Ovary (tissue), 10 donors: ENCODE measurements around the gene PARD6B. TPM values are rescaled to one million over a fixed set of nuclear protein-coding genes. Genes with fewer than 3 reads are reported as not detected.

Experiments used
- DNase-seq, 5 donors: peaks; one replicate each; pipeline ENCODE4 v3.0.0-alpha.2; 2019 to 2020
- H3K27ac ChIP-seq, 2 donors: fragments of 200-600 bp; one replicate each; pipeline versions ENCODE4 v1.5.1 to v1.8.0; 2019 to 2022
- H3K27me3 ChIP-seq: fragments of 200-600 bp; one replicate; pipeline ENCODE4 v1.8.0; 2022
- H3K36me3 ChIP-seq: fragments of 200-600 bp; sonication (generic); one replicate; pipeline ENCODE4 v1.5.1; 2019
- H3K4me1 ChIP-seq: one replicate; pipeline ENCODE4 v1.8.1; 2013; ENCODE audit warnings: mild to moderate bottlenecking, moderate library complexity; ENCODE audit not compliant: insufficient read depth
- H3K4me3 ChIP-seq: fragments of 200-600 bp; sonication (generic); one replicate; pipeline ENCODE4 v1.5.1; 2017
- H3K9me3 ChIP-seq, 2 donors: fragments of 200-600 bp in 1 of 2; sonication (generic) in 1 of 2; one replicate each; pipeline versions ENCODE4 v1.5.1 to v1.8.1; 2013 to 2019; ENCODE audit warnings: mild to moderate bottlenecking in 1 of 2, moderate library complexity in 1 of 2
- CTCF ChIP-seq, 3 donors: fragments of 450-650 bp in 2 of 3; fragments of 200-600 bp in 1 of 3; IDR thresholded peaks; one replicate each; pipeline versions ENCODE4 v1.5.1 to v1.8.0; 2016 to 2022; ENCODE audit warnings: antibody characterized with exemption in 3 of 3, mild to moderate bottlenecking in 1 of 3
- EP300 ChIP-seq: sonication (generic); formaldehyde crosslinking; IDR thresholded peaks from one replicate; pipeline ENCODE4 v1.6.1; 2017; ENCODE audit warnings: antibody characterized with exemption
- POLR2A ChIP-seq: fragments of 450-650 bp; IDR thresholded peaks from one replicate; pipeline ENCODE4 v1.6.1; 2017; ENCODE audit warnings: antibody characterized with exemption, mild to moderate bottlenecking, moderate library complexity
- WGBS, 3 donors: extraction: QIAGEN DNeasy Blood & Tissue Kit in 1 of 3; methylation state at CpG; one replicate each; pipeline versions ENCODE4 v1.1.5 to v1.1.7; 2013 to 2017; 5-methylcytosine and 5-hydroxymethylcytosine counted together
- intact Hi-C, 4 donors: fragments of 100-400 bp; cut with DNase I; formaldehyde crosslinking; loops; one replicate each; pipeline versions ENCODE4 v1.11.0 to v1.15.1; 2022 to 2023
- long read RNA-seq, 3 donors: library from polyadenylated mRNA in 2 of 3; unstranded in 2 of 3; transcript quantifications; one replicate each; pipeline ENCODE4 v2.0.0 and lab custom pipeline, GENCODE V29; 2021 to 2026
- polyA plus RNA-seq, 2 donors: library from polyadenylated mRNA; stranded (reverse); fragments of 200-250 nt in 1 of 2; fragments of 350-450 nt in 1 of 2; fragmentation: Illumina TruSeq in 1 of 2; extraction: RNeasy Lipid Tissue Mini Kit (QIAGEN cat#74804) in 1 of 2; gene quantifications; one replicate each; pipeline ENCODE4 v1.2.3, GENCODE V29; 2013 to 2014
- total RNA-seq, 7 donors: library from RNA; depleted of rRNA in 2 of 7; stranded (reverse); fragments of >200 nt in 2 of 7; fragmentation: NEBNext Ultra II Directional in 3 of 7; extraction: Animal tissue kit (Norgen Biotek cat#: 25700) in 3 of 7; gene quantifications; one replicate each; pipeline versions ENCODE4 v1.1.0 to v1.2.4, GENCODE V29; 2016 to 2023
- donor health status: DM: no; HTN: no; CAD: no; lungs with moderate emphysema.
- donor health status: DM: no; HTN: no; CAD: no.
- donor health status: Bipolar disorder and iron deficiency.
- donor health status: DM: yes; HTN: yes; CAD: no.
- donor health status: DM: no; HTN: no; CAD: no.
- donor health status: DM: yes; HTN: yes; CAD: no.

The PARD6B gene
- total RNA-seq (10 to 100 TPM in 2 of 7 donors, 1 to 10 TPM in 5; 4.5 to 14.4 (median 8.5) TPM), polyA plus RNA-seq (1 to 10 TPM in 1 of 2 donors, under 1 TPM in 1; 0.91 to 1.0 TPM)
- long read RNA-seq, donor 1, full-length matches to known transcripts, result 1 of 6 reads
- long read RNA-seq, donor 1, partial matches to known transcripts, result 0 of 6 reads
- long read RNA-seq, donor 1, other reads (novel, unspliced or antisense), result 5 of 6 reads
- long read RNA-seq, donor 2, full-length matches to known transcripts, result 3 of 3 reads
- long read RNA-seq, donor 2, partial matches to known transcripts, result 0 of 3 reads
- long read RNA-seq, donor 2, other reads (novel, unspliced or antisense), result 0 of 3 reads
- long read RNA-seq, donor 3, full-length matches to known transcripts, result 3 of 3 reads
- long read RNA-seq, donor 3, partial matches to known transcripts, result 0 of 3 reads
- long read RNA-seq, donor 3, other reads (novel, unspliced or antisense), result 0 of 3 reads

- Histone ChIP-seq H3K9me3 (no peaks in the 10 kb centered on the region), H3K27ac (peak within 1 kb of the TSS; percentile 15 to 40), H3K4me1 (peaks cover 1% of the 10 kb centered on the region), H3K36me3 (no peaks in the 10 kb centered on the region), H3K27me3 (no peaks in the 10 kb centered on the region), H3K4me3 (peak within 1 kb of the TSS; percentile 60)
- WGBS, 3 donors, result 0 to 1% (median 1%) methylated on average over 56 to 114 of the region's 114 CpGs
- TF ChIP-seq EP300 (no peak), POLR2A (peak; percentile 21)
- intact Hi-C loops, result no loop called here
- peak; percentile 97 to 98 (median 98) for DNase-seq
Observed at GRCh38 chr20:50731055-50731929, at the start of gene PARD6B. PARD6B (plus strand) TSS chr20:50731580; CDS start chr20:50731787, 207 bp downstream.

GRCh38 chr20:50682065-50682464 is 49.3 kb upstream of the PARD6B start:
- no peak for DNase-seq
- 73 to 80% (median 75%) methylated on average over 4 of the region's 4 CpGs for WGBS, 3 donors
- intact Hi-C loops, result no loop called here
- no peaks in the 10 kb centered on the region for H3K27me3 ChIP-seq
- H3K4me1 ChIP-seq, result peaks cover 15% of the 10 kb centered on the region
- no peaks in the 10 kb centered on the region for H3K9me3 ChIP-seq
- no peak for TF ChIP-seq CTCF (IDR thresholded peaks at IDR 0.05)
- no peak for TF ChIP-seq POLR2A
- TF ChIP-seq EP300, result no peak
- H3K4me3 ChIP-seq, result no peak overlapping the region
- H3K36me3 ChIP-seq, result no peaks in the 10 kb centered on the region
- no peak overlapping the region for H3K27ac ChIP-seq

- intact Hi-C loops, result no loop called here
- no peak overlapping the region for H3K4me3 ChIP-seq
- WGBS, 3 donors, result 87 to 88% (median 87%) methylated on average over 8 of the region's 8 CpGs
- no peaks in the 10 kb centered on the region for H3K9me3 ChIP-seq
- no peaks in the 10 kb centered on the region for H3K36me3 ChIP-seq
- no peak for DNase-seq
- H3K4me1 ChIP-seq, result peaks cover 13% of the 10 kb centered on the region
- no peaks in the 10 kb centered on the region for H3K27me3 ChIP-seq
- H3K27ac ChIP-seq, result no peak overlapping the region
- TF ChIP-seq EP300 (no peak), CTCF (IDR thresholded peaks at IDR 0.05) (no peak), POLR2A (no peak)
Observed at GRCh38 chr20:50682947-50683530, 48.3 kb upstream of the PARD6B start.

- Histone ChIP-seq H3K27ac (no peak overlapping the region), H3K9me3 (no peaks in the 10 kb centered on the region), H3K4me3 (no peak overlapping the region), H3K36me3 (no peaks in the 10 kb centered on the region), H3K4me1 (peaks cover 8% of the 10 kb centered on the region), H3K27me3 (no peaks in the 10 kb centered on the region)
- DNase-seq, result no peak
- WGBS, 3 donors, result 92 to 95% (median 94%) methylated on average over 6 of the region's 6 CpGs
- intact Hi-C loops, result no loop called here
- TF ChIP-seq POLR2A (no peak), CTCF (IDR thresholded peaks at IDR 0.05) (no peak), EP300 (no peak)
Observed at GRCh38 chr20:50683570-50683969, 47.8 kb upstream of the PARD6B start.
